ENCODE data around the gene HTR2C.

Gene HTR2C

DNA sequence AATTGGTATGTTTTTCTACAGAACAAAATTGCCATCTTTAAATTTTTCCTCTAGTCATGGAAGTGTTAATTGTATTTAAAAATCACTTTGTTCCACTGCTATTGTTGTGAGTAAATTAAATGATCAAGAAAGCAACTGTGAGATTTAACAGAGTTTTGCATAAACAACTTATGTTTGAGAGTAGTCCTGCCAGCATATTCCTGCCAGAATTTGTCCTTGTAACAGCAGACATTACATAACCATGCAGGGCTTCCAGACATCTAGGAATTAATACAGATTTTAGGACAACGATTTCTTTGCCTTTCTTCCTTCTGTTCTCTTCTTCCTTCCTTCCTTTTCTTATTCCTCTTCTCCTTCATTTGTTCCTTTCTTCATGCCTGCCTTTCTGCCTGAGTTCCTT, 125.5 kb downstream of the HTR2C start:
- no peak for DNase-seq
- intact Hi-C loops (cut with DNase I): no loop called here

- intact Hi-C loops (cut with DNase I): no loop called here
- DNase-seq: no peak
Measured at GRCh38 chrX:114710571-114710970, 126.7 kb downstream of the HTR2C start.

GRCh38 chrX:114712466-114712865, 128.6 kb downstream of the HTR2C start:
- intact Hi-C loops (cut with DNase I): no loop called here
- no peak for DNase-seq

DNA sequence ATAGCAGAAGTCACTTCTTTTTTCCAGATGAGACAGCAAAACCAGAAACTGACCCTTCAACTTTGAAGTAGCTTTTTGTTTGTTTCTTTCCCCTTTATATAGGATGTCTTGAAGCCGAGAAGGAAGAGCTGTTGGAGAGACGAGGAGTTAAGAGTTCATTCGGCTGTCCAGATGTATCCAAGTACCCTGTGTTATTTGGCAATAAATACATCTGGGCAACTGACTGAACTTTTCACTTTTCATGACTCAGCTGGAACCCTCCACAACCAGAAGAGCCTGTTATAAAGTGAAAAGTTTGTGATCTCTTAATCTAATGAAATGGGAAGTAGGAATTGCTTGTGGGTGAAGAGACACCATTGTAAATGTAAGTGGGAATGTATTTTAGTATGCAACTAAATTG, 131.2 kb downstream of the HTR2C start:
- DNase-seq: no peak
- intact Hi-C loops (cut with DNase I): no loop called here

GRCh38 chrX:114717921-114718320, 134.0 kb downstream of the HTR2C start:
- no peak for DNase-seq
- intact Hi-C loops (cut with DNase I): no loop called here

DNA sequence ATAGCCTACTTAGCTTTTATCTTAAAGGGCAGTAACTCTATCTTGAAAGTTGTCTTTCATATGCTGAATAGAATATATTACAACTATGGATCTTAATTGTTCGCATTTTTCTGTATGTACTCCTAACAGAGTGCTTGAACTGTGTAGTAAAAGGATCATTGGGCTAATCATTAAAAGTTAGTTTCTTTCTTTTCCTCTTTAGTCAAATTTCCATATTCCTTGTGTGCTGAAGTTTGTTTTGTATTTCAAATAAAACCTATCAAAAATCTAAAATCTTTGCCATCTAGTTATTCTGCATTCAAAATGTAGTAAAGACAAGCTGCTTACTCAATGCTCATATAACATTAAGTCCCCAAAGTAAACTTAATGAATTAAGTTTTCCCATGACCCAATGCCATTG, 182.7 kb downstream of the HTR2C start:
- intact Hi-C loops (cut with DNase I): no loop called here
- no peak for DNase-seq

DNA sequence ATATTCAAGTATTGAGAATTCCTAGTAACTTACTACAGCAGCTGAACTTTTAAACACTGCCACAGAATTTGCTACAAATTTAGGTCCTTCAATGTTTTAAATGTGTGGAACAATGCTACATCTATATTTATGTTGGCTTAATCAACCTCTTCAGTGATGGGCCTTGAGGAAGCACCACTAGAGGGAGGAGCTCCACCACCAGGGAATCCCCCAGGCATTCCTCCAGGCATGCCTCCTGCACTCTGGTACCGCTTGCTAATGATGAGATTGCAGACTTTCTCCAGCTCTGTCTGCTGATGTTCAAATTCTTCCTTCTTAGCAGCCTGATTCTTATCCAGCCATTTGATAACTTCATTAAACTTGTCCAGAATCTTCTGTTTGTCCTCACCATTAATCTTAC, 190.8 kb downstream of the HTR2C start:
- intact Hi-C loops (cut with DNase I): no loop called here
- no peak for DNase-seq

DNA sequence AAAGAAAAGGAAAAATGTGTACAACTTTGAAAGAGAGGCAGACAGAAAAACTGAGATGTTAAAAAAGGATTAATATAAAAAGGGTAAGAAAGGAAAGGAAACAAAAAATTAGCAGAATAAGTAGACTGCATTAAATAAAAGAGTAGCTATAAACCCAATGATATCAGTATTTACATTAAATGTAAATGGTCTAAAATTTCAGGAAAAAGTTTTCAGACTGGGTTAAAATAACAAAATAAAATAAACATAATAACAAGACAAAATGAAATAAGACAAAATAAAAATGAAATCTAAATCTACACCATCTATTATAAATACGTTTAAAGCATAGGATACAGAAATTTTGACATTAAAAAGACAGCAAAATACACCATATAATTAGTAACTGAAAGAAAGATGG, 199.0 kb downstream of the HTR2C start:
- DNase-seq: no peak
- intact Hi-C loops (cut with DNase I): no loop called here

- DNase-seq: no peak
- intact Hi-C loops (cut with DNase I): no loop called here
Measured at GRCh38 chrX:114787061-114787460, 203.2 kb downstream of the HTR2C start.

DNA sequence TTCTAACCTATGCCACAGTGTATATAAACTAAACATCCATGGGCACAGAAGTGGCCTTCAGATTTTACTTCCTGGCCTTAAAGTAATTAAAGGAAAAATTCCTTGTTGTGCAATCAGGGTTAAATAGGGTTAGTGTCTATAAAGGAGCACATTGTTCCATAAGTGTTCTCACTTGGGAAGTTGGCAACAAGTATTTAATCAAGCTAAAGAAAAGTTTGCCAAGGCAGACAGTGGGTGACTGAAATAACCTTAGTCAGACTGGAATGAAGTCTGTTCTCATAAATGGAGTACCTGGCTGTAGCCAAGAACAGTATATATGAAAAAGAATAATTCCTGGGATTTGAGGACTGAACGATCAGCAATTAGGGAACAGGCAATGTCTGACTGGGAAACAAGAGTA, 213.6 kb downstream of the HTR2C start:
- intact Hi-C loops (cut with DNase I): no loop called here
- no peak for DNase-seq

DNA sequence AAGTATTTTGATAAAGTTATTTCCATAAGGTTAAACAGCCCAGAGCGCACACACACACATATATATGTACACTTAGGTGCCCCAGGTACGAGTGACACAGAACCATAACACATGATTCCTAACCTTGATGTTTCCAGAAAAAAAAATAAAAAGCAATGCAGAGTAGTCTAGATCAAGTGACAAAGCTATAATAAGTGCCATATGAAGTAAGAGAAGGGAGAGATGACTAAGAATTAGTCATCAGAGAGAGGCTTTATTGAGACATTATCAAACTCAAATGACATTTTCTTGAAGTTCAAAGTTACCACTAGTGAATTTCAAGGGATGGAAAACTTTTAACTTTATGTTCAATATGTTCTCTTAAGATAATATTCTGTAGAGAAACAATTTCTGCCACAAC, 215.0 kb downstream of the HTR2C start:
- intact Hi-C loops (cut with DNase I): no loop called here

GRCh38 chrX:114800719-114801118, 216.8 kb downstream of the HTR2C start:
- intact Hi-C loops (cut with DNase I): no loop called here
- DNase-seq: no peak

More for the DNA sequence above, 215.0 kb downstream of the HTR2C start:
- DNase-seq: no peak

- no peak for DNase-seq
- intact Hi-C loops (cut with DNase I): no loop called here
Measured at GRCh38 chrX:114819509-114819908, 235.6 kb downstream of the HTR2C start.

- no peak for DNase-seq
- intact Hi-C loops (cut with DNase I): no loop called here
Measured at GRCh38 chrX:114841051-114841450, 257.2 kb downstream of the HTR2C start.

GRCh38 chrX:114842181-114842580, 258.3 kb downstream of the HTR2C start:
- no peak for DNase-seq
- intact Hi-C loops (cut with DNase I): no loop called here

- intact Hi-C loops (cut with DNase I): no loop called here
- DNase-seq: no peak
Measured at GRCh38 chrX:114889481-114889880, 305.6 kb downstream of the HTR2C start.

GRCh38 chrX:114903618-114904017, 319.7 kb downstream of the HTR2C start:
- intact Hi-C loops (cut with DNase I): no loop called here
- no peak for DNase-seq

- intact Hi-C loops (cut with DNase I): no loop called here
- DNase-seq: no peak
Measured at GRCh38 chrX:114905251-114905650, 321.4 kb downstream of the HTR2C start.

- intact Hi-C loops (cut with DNase I): no loop called here
- no peak for DNase-seq
Measured at GRCh38 chrX:114906984-114907510, 323.2 kb downstream of the HTR2C start.

DNA sequence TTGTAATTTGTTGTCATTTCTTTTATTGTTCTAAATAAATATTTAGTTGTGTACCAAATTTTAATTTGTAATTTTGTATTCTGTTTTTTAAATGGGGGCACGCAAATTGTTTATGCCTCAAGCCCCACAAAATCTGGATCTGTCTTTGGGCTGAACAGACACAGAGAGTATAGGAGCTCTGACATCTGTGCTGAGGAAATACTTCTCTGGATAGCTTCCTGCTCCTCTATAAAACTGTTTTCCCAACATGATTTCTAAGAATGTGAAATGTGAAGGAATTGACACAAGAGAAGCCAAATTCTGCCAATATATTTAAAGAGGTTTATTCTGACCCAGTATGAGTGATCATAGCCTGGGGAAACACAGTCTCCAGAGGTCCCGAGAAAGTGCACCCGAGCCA, 340.5 kb downstream of the HTR2C start:
- no peak for DNase-seq
- intact Hi-C loops (cut with DNase I): no loop called here

DNA sequence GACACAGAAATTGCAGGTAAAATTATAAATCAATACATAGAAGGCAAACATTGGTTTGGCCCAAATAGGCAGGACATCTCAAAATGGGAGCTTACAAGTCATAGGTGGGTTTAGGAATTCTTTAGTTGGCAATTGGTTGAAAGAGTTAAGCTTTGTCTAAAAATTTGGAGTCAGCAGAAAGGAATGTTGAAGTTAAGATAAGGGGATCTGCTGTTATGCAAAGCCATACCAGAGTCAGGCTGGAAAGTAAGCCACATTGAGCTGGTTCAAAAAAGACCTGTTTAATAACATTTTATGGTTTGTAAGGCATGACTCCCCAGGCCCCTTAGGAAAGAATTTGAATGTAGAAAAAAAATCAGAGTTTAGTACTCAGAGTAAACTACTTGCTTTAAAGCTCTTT, 341.0 kb downstream of the HTR2C start:
- intact Hi-C loops (cut with DNase I): no loop called here
- DNase-seq: no peak

DNA sequence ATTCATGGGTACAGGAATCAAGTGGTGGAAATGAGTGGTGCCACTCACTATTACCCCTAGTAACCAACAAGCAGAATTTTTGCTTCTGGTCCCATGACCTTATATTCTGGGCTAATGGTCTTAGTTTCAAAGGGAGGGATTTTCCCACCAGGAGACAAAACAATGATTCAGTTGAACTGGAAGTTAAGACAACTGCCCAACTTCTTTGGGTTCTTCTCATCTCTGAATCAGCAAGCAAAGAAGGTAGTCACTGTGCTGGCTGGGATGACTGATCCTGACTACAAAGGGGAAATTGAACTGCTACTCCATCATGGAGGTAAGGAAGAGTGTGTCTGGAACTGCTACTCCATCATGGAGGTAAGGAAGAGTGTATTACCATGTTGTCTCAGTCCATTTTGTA, 346.3 kb downstream of the HTR2C start:
- intact Hi-C loops (cut with DNase I): no loop called here
- DNase-seq: no peak

DNA sequence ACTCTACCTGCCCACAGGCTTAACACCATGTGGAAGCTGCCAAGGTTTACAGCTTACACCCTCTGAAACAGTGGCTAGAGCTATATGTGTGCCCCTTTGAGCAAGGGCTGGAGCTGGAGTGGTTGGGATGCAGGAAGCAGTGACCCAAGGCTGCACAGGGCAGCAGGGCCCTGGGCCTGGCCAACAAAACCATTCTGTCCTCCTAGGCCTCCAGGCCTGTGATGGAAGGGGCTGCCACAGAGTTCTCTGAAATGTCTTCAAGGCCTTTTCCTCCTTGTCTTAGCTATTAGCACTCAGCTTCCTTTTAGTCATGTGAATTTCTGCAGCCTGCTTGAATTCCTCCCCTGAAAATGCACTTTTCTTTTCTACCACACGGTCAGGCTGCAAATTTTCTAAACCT, 348.7 kb downstream of the HTR2C start:
- intact Hi-C loops (cut with DNase I): no loop called here
- no peak for DNase-seq

Data from posterior cingulate gyrus (tissue), 11 donors.